WI38 (cell line): ENCODE results near the gene LDLRAD1.

Experiments
- H3K4me3 ChIP-seq: 2 replicates; pipeline ENCODE4 v1.5.1; 2011; ENCODE audit warnings: low read depth, mild to moderate bottlenecking, control low read depth, low read length
- CTCF ChIP-seq: IDR thresholded peaks from 2 replicates; pipeline ENCODE4 v1.5.1; 2012; ENCODE audit warnings: low read depth, mild to moderate bottlenecking, control low read depth, low read length

Gene LDLRAD1

GRCh38 chr1:53968125-53968513, 49.9 kb downstream of the LDLRAD1 start:
- TF ChIP-seq CTCF = no peak
- H3K4me3 ChIP-seq = no peak overlapping the region

GRCh38 chr1:53967409-53968124, 50.4 kb downstream of the LDLRAD1 start:
- no peak overlapping the region for H3K4me3 ChIP-seq
- no peak for TF ChIP-seq CTCF

GRCh38 chr1:53966794-53967193, 51.2 kb downstream of the LDLRAD1 start:
- no peak overlapping the region for H3K4me3 ChIP-seq
- TF ChIP-seq CTCF = no peak

GRCh38 chr1:53964109-53964508, 53.9 kb downstream of the LDLRAD1 start:
- no peak overlapping the region for H3K4me3 ChIP-seq

GRCh38 chr1:53963460-53963859, 54.5 kb downstream of the LDLRAD1 start:
- no peak overlapping the region for H3K4me3 ChIP-seq
- no peak for TF ChIP-seq CTCF

More at GRCh38 chr1:53964109-53964508, 53.9 kb downstream of the LDLRAD1 start:
- no peak for TF ChIP-seq CTCF

- no peak for TF ChIP-seq CTCF
Observed at GRCh38 chr1:53962395-53962794, 55.6 kb downstream of the LDLRAD1 start.

GRCh38 chr1:53959664-53960250, 58.2 kb downstream of the LDLRAD1 start:
- peak; percentile 21; the same call in 1 of the 2 replicates for TF ChIP-seq CTCF
- no peak overlapping the region for H3K4me3 ChIP-seq

More at GRCh38 chr1:53962395-53962794, 55.6 kb downstream of the LDLRAD1 start:
- no peak overlapping the region for H3K4me3 ChIP-seq
